K562 (cell line): ENCODE results near the gene ZNF831. TPM values are rescaled to one million over a fixed set of nuclear protein-coding genes. Genes with fewer than 3 reads are reported as not detected.

Source experiments
- ATAC-seq: fragments of 200-7000 bp; cut with Tn5 transposase; 3 replicates; pipeline ENCODE4 v1.9.1; 2020; ENCODE audit warnings: moderate library complexity
- BruUV-seq: library from RNA; stranded (reverse); fragments of 400-500 nt; replicated peaks from 2 replicates; lab custom pipeline; 2021; lab: Mats Ljungman, UMichigan
- CTCF ChIA-PET: fragments of 300-600 bp; formaldehyde crosslinking; extraction: SDS; loops from one replicate; lab custom pipeline; 2021; ENCODE audit warnings: low intra/inter-chr PET ratio; lab: Yijun Ruan, JAX
- POLR2A ChIA-PET: fragments of 300-600, 350-650 bp; sonication (Branson Sonifier 250); formaldehyde crosslinking; extraction: SDS; loops from one replicate; lab custom pipeline; 2021; ENCODE audit warnings: antibody characterized with exemption, inconsistent platforms; lab: Yijun Ruan, JAX
- DNase-seq, 4 experiments: peaks; one replicate each; pipeline versions ENCODE4 v3.0.0 to v3.0.0-alpha.2; 2011 to 2018; ENCODE audit warnings: low spot score in 3 of 4, mixed read lengths in 3 of 4; ENCODE audit errors: extremely low read depth in 1 of 4
- FAIRE-seq: peaks from 2 replicates; lab custom pipeline; 2011; peaks lifted over from hg19 to GRCh38; lab: Jason Lieb, UNC
- H2AFZ ChIP-seq: 2 replicates; pipeline ENCODE4 v1.6.0; 2011; ENCODE audit warnings: low read depth, low read length, control low read depth, inconsistent platforms
- H3K27ac ChIP-seq: fragments of 200-600 bp; 3 replicates; pipeline ENCODE4 v1.8.0; 2011; ENCODE audit warnings: low read depth, mild to moderate bottlenecking, control low read depth, inconsistent platforms, low read length, moderate library complexity, mixed read lengths; ENCODE audit errors: extremely low read depth
- H3K27me3 ChIP-seq, 2 experiments: fragments of 300-600 bp in 1 of 2; 2 replicates in 1 of 2; 3 replicates in 1 of 2; pipeline versions ENCODE4 v1.6.0 to v1.8.0; 2011; ENCODE audit warnings: inconsistent platforms in 2 of 2, low read length in 2 of 2, mild to moderate bottlenecking in 1 of 2, mixed read lengths in 1 of 2, moderate library complexity in 1 of 2; ENCODE audit not compliant: control insufficient read depth in 2 of 2, insufficient read depth in 2 of 2
- H3K36me3 ChIP-seq: fragments of 300-600 bp; 3 replicates; pipeline ENCODE4 v1.8.0; 2011; ENCODE audit warnings: mild to moderate bottlenecking, low read length, inconsistent platforms; ENCODE audit not compliant: control insufficient read depth, insufficient read depth
- H3K4me1 ChIP-seq, 2 experiments: fragments of 200-600 bp in 1 of 2; replicated peaks in 1 of 2; 2 replicates in 1 of 2; 3 replicates in 1 of 2; pipeline versions ENCODE4 v1.5.1 to v1.8.0; 2011; ENCODE audit warnings: inconsistent platforms in 2 of 2, low read length in 2 of 2, mild to moderate bottlenecking in 1 of 2, mixed read lengths in 1 of 2, moderate library complexity in 1 of 2; ENCODE audit not compliant: control insufficient read depth in 2 of 2, insufficient read depth in 2 of 2
- H3K4me2 ChIP-seq: 2 replicates; pipeline ENCODE4 v1.6.1; 2011; ENCODE audit warnings: low read length, control low read depth, inconsistent platforms, mixed read lengths; ENCODE audit not compliant: insufficient read depth
- H3K4me3 ChIP-seq: fragments of 200-600 bp; sonication (generic), shearing (Covaris generic); 2 replicates; pipeline ENCODE4 v1.5.1; 2016; ENCODE audit warnings: control low read depth, inconsistent platforms
- H3K79me2 ChIP-seq: fragments of 200-600 bp; 3 replicates; pipeline ENCODE4 v1.8.0; 2011; ENCODE audit warnings: low read length, inconsistent platforms; ENCODE audit not compliant: control insufficient read depth, insufficient read depth
- H3K9ac ChIP-seq, 2 experiments: 2 replicates each; pipeline versions ENCODE4 v1.6.0 to v1.6.1; 2011; ENCODE audit warnings: low read depth in 2 of 2, low read length in 2 of 2, control low read depth in 1 of 2, inconsistent platforms in 1 of 2, mild to moderate bottlenecking in 1 of 2, mixed read lengths in 1 of 2; ENCODE audit not compliant: insufficient read depth in 1 of 2
- H3K9me1 ChIP-seq: one replicate; pipeline ENCODE4 v1.6.0; 2011; ENCODE audit warnings: inconsistent platforms, mild to moderate bottlenecking, low read length, moderate library complexity; ENCODE audit not compliant: control insufficient read depth, insufficient read depth
- H3K9me3 ChIP-seq: replicated peaks from 2 replicates; pipeline ENCODE4 v1.5.1; 2011; ENCODE audit warnings: low read depth, low read length, inconsistent platforms; ENCODE audit not compliant: control insufficient read depth, insufficient read depth
- H4K20me1 ChIP-seq: replicated peaks from 2 replicates; pipeline ENCODE4 v1.6.1; 2011; ENCODE audit warnings: low read length, inconsistent platforms, mixed read lengths; ENCODE audit not compliant: control insufficient read depth, insufficient read depth
- HNRNPLL ChIP-seq: fragments of 200-400 bp; formaldehyde crosslinking; IDR thresholded peaks from 2 replicates; pipeline ENCODE4 v1.6.1; 2017; ENCODE audit warnings: low read length, low read depth, mild to moderate bottlenecking; ENCODE audit not compliant: poor library complexity, severe bottlenecking
- KDM5B ChIP-seq: fragments of 200-600 bp; sonication (generic); IDR thresholded peaks from 2 replicates; pipeline ENCODE4 v1.6.1; 2012; ENCODE audit warnings: low read depth, mild to moderate bottlenecking, moderate library complexity, low read length, control low read depth, inconsistent platforms; ENCODE audit not compliant: insufficient replicate concordance
- KHSRP ChIP-seq: fragments of 450-650 bp; IDR thresholded peaks from 2 replicates; pipeline ENCODE4 v1.6.1; 2017
- SP1 ChIP-seq: sonication (generic); formaldehyde crosslinking; IDR thresholded peaks from 2 replicates; pipeline ENCODE4 v1.8.1; 2022; ENCODE audit warnings: mild to moderate bottlenecking, missing genetic modification reagents
- SRSF9 ChIP-seq: fragments of 200-400 bp; formaldehyde crosslinking; IDR thresholded peaks from 2 replicates; pipeline ENCODE4 v1.6.1; 2017; ENCODE audit warnings: low read depth, low read length, borderline replicate concordance
- ZFP1 ChIP-seq: fragments of 450-650 bp; formaldehyde crosslinking; IDR thresholded peaks from 2 replicates; pipeline ENCODE4 v1.4.0; 2020; ENCODE audit warnings: mild to moderate bottlenecking, mixed read lengths
- WGBS: fragments of 100-300 bp; shearing (Covaris generic); methylation state at CpG from one replicate; pipeline ENCODE4 v1.1.6; 2016; ENCODE audit warnings: low coverage, mixed read lengths; ENCODE audit not compliant: insufficient coverage; ENCODE audit errors: missing lambda C conversion rate; 5-methylcytosine and 5-hydroxymethylcytosine counted together
- in situ Hi-C: fragments of 300-500 bp; cut with MboI; formaldehyde crosslinking; loops from 4 replicates; pipeline ENCODE4 v1.15.0; 2018; ENCODE audit warnings: inconsistent platforms, mixed read lengths
- intact Hi-C: fragments of 100-400 bp; cut with micrococcal nuclease; formaldehyde crosslinking; loops from 2 replicates; pipeline ENCODE4 v1.14.2; 2022
- polyA plus RNA-seq, 8 experiments: library from polyadenylated mRNA; depleted of rRNA in 4 of 8; stranded (reverse) in 5 of 8; unstranded in 3 of 8; fragments of >200 nt; fragmentation: Nextera tagmentation in 2 of 8; fragmentation: Illumina TruSeq in 1 of 8; extraction: Ambion mirVana in 2 of 8; extraction: Trizol in 1 of 8; gene quantifications; 2 replicates each; pipeline versions ENCODE4 v1.2.1 to v1.2.3, GENCODE V29; 2011 to 2014; ENCODE audit warnings: inconsistent platforms in 1 of 8, missing spikeins in 1 of 8
- total RNA-seq, 7 experiments: library from RNA; depleted of rRNA in 6 of 7; stranded (reverse); fragments of >200 nt in 6 of 7; fragmentation: Illumina TruSeq in 2 of 7; extraction: Trizol in 2 of 7; gene quantifications; 2 replicates each; pipeline versions ENCODE4 v1.2.1 to v1.2.3, GENCODE V29; 2011 to 2021; ENCODE audit warnings: low replicate concordance in 1 of 7

ZNF831 gene
- total and polyA plus RNA-seq, 9 of the 15 experiments (the other 6 are each of a cell fraction or from before 2014, with no cell fraction given), result not detected

- in situ Hi-C loops, result no loop called here
- TF ChIP-seq SP1 (CRISPR knock-in tag) (no peak), KHSRP (no peak), SRSF9 (no peak), ZFP1 (no peak), HNRNPLL (no peak), KDM5B (no peak)
- DNase-seq (no peak), ATAC-seq (no peak), FAIRE-seq (no peak)
- no peak overlapping the region for H2AFZ ChIP-seq
- no peaks in the 10 kb centered on the region for H3K4me1 ChIP-seq
- H3K79me2 ChIP-seq, result no peaks in the 10 kb centered on the region
- ChIA-PET CTCF (no interaction called here), POLR2A (interaction anchor here (0.7 kb wide), 1 partner anchor 173 kb away, joined by 4 read pairs; no protein-coding TSS in a partner anchor)
- H4K20me1 ChIP-seq, result peaks cover 15% of the 10 kb centered on the region
- no peak overlapping the region for H3K4me3 ChIP-seq
- H3K36me3 ChIP-seq, result no peaks in the 10 kb centered on the region
- no TSS peak for BruUV-seq
- intact Hi-C loops, result no loop called here
- H3K9me1 ChIP-seq, result no peaks in the 10 kb centered on the region
- no peaks in the 10 kb centered on the region for H3K9me3 ChIP-seq
- WGBS, result under 1% methylated on average over 8 of the region's 8 CpGs
- no peak overlapping the region for H3K9ac ChIP-seq
- no peak overlapping the region for H3K4me2 ChIP-seq
- no peak overlapping the region for H3K27ac ChIP-seq
- peaks cover 19 to 51% of the 10 kb centered on the region in 2 experiments for H3K27me3 ChIP-seq
These were observed 16.6 kb upstream of the ZNF831 start for GRCh38 chr20:59146780-59147565.
